H1 (cell line): ENCODE results near the gene MCHR1. TPM values are rescaled to one million over a fixed set of nuclear protein-coding genes. Genes with fewer than 3 reads are reported as not detected.

ENCODE experiments used
- CTCF ChIA-PET: fragments of 300-600 bp; sonication (Branson Sonifier 250); formaldehyde crosslinking; loops from one replicate; lab custom pipeline; 2021; ENCODE audit not compliant: partially characterized antibody; lab: Charles Lee
- POLR2A ChIA-PET: fragments of 300-600 bp; sonication (Branson Sonifier 250); formaldehyde crosslinking; loops from one replicate; lab custom pipeline; 2021; ENCODE audit warnings: inconsistent platforms; ENCODE audit not compliant: partially characterized antibody; lab: Charles Lee
- DNase-seq, 2 experiments: peaks; one replicate each; pipeline versions ENCODE4 v3.0.0 to v3.0.0-alpha.2; 2010 to 2022; ENCODE audit warnings: low spot score in 2 of 2, low read depth in 1 of 2, mixed read lengths in 1 of 2
- FAIRE-seq: peaks from 2 replicates; lab custom pipeline; 2011; peaks lifted over from hg19 to GRCh38; lab: Jason Lieb, UNC
- H2AFZ ChIP-seq: 2 replicates; pipeline ENCODE4 v1.8.1; 2012; ENCODE audit warnings: low read length, inconsistent platforms
- H2AK5ac ChIP-seq: 2 replicates; pipeline ENCODE4 v1.6.1; 2013; ENCODE audit warnings: low read depth, low read length
- H2BK120ac ChIP-seq: replicated peaks from 2 replicates; pipeline ENCODE3; 2013; ENCODE audit warnings: low read depth, low read length, inconsistent platforms
- H2BK12ac ChIP-seq: 2 replicates; pipeline ENCODE4 v1.6.1; 2013; ENCODE audit warnings: low read depth, low read length
- H2BK15ac ChIP-seq: 2 replicates; pipeline ENCODE4 v1.6.1; 2013; ENCODE audit warnings: low read length
- H2BK20ac ChIP-seq: 2 replicates; pipeline ENCODE4 v1.6.1; 2013; ENCODE audit warnings: low read length
- H2BK5ac ChIP-seq: 2 replicates; pipeline ENCODE4 v1.6.1; 2013; ENCODE audit warnings: low read depth, low read length
- H3K14ac ChIP-seq: 2 replicates; pipeline ENCODE4 v1.6.1; 2013; ENCODE audit warnings: inconsistent platforms; ENCODE audit not compliant: insufficient read length
- H3K18ac ChIP-seq: 2 replicates; pipeline ENCODE4 v1.6.1; 2013; ENCODE audit warnings: low read length; ENCODE audit errors: extremely low read depth
- H3K23ac ChIP-seq: 2 replicates; pipeline ENCODE4 v1.6.1; 2013; ENCODE audit warnings: inconsistent platforms; ENCODE audit not compliant: insufficient read length
- H3K23me2 ChIP-seq: 2 replicates; pipeline ENCODE4 v1.6.1; 2013; ENCODE audit warnings: low read depth, low read length
- H3K27ac ChIP-seq: 2 replicates; pipeline ENCODE4 v1.6.1; 2011; ENCODE audit warnings: low read depth, low read length, inconsistent platforms
- H3K27me3 ChIP-seq, 4 experiments: replicated peaks in 1 of 4; 1 replicate in 1 of 4; 2 replicates in 3 of 4; pipeline versions ENCODE4 v1.6.1 to v1.8.1; 2011 to 2013; ENCODE audit warnings: low read length in 3 of 4, mild to moderate bottlenecking in 3 of 4, inconsistent platforms in 2 of 4, mixed read lengths in 2 of 4, moderate library complexity in 1 of 4; ENCODE audit not compliant: control insufficient read depth in 3 of 4, insufficient read depth in 3 of 4; ENCODE audit errors: extremely low read depth in 1 of 4
- H3K36me3 ChIP-seq, 4 experiments: 2 replicates each; pipeline versions ENCODE4 v1.6.1 to v1.8.1; 2011 to 2013; ENCODE audit warnings: mild to moderate bottlenecking in 4 of 4, low read length in 3 of 4, moderate library complexity in 2 of 4, control low read depth in 1 of 4, inconsistent platforms in 1 of 4; ENCODE audit not compliant: insufficient read depth in 4 of 4, control insufficient read depth in 2 of 4
- H3K4ac ChIP-seq: replicated peaks from 2 replicates; pipeline ENCODE3; 2013; ENCODE audit warnings: low read length, low read depth, mixed read lengths, inconsistent platforms; ENCODE audit not compliant: insufficient read length
- H3K4me1 ChIP-seq, 4 experiments: replicated peaks in 1 of 4; 1 replicate in 1 of 4; 2 replicates in 3 of 4; pipeline versions ENCODE4 v1.6.1 to v1.8.1; 2011 to 2013; ENCODE audit warnings: low read length in 3 of 4, inconsistent platforms in 2 of 4, mixed read lengths in 1 of 4; ENCODE audit not compliant: insufficient read depth in 4 of 4, control insufficient read depth in 3 of 4
- H3K4me2 ChIP-seq, 2 experiments: 2 replicates each; pipeline versions ENCODE4 v1.6.1 to v1.8.1; 2011 to 2013; ENCODE audit warnings: low read depth in 2 of 2, low read length in 2 of 2, control low read depth in 1 of 2, inconsistent platforms in 1 of 2, mild to moderate bottlenecking in 1 of 2; ENCODE audit not compliant: insufficient read depth in 1 of 2
- H3K4me3 ChIP-seq, 4 experiments: fragments of 200-600, 300-600 bp in 1 of 4; sonication (generic), shearing (Covaris generic), sonication (Bioruptor Twin) in 1 of 4; 2 replicates each; pipeline versions ENCODE4 v1.5.1 to v1.8.1; 2011 to 2016; ENCODE audit warnings: low read length in 4 of 4, low read depth in 3 of 4, control low read depth in 2 of 4, inconsistent platforms in 2 of 4, mild to moderate bottlenecking in 2 of 4, mixed read lengths in 1 of 4, moderate library complexity in 1 of 4; ENCODE audit not compliant: insufficient read depth in 2 of 4; ENCODE audit errors: extremely low read depth in 1 of 4
- H3K56ac ChIP-seq: replicated peaks from 2 replicates; pipeline ENCODE3; 2013; ENCODE audit warnings: low read depth, mild to moderate bottlenecking, mixed read lengths, low read length, inconsistent platforms; ENCODE audit not compliant: insufficient read length
- H3K79me1 ChIP-seq: 2 replicates; pipeline ENCODE4 v1.6.1; 2013; ENCODE audit warnings: low read depth, low read length, control low read depth
- H3K79me2 ChIP-seq, 2 experiments: 2 replicates each; pipeline versions ENCODE4 v1.6.1 to v1.8.1; 2012 to 2013; ENCODE audit warnings: low read length in 2 of 2, mild to moderate bottlenecking in 2 of 2, inconsistent platforms in 1 of 2; ENCODE audit not compliant: insufficient read depth in 2 of 2, control insufficient read depth in 1 of 2
- H3K9ac ChIP-seq, 4 experiments: replicated peaks in 1 of 4; 1 replicate in 1 of 4; 2 replicates in 3 of 4; pipeline versions ENCODE4 v1.6.1 to v1.8.1; 2011 to 2013; ENCODE audit warnings: low read depth in 3 of 4, low read length in 3 of 4, control low read depth in 2 of 4, mild to moderate bottlenecking in 2 of 4, moderate library complexity in 2 of 4, inconsistent platforms in 1 of 4; ENCODE audit errors: extremely low read depth in 1 of 4
- H3K9me3 ChIP-seq, 2 experiments: 2 replicates each; pipeline versions ENCODE4 v1.6.1 to v1.8.1; 2012 to 2013; ENCODE audit warnings: mild to moderate bottlenecking in 2 of 2, moderate library complexity in 2 of 2, control low read depth in 1 of 2, inconsistent platforms in 1 of 2, low read depth in 1 of 2, low read length in 1 of 2, mixed read lengths in 1 of 2; ENCODE audit not compliant: insufficient read depth in 2 of 2
- H4K20me1 ChIP-seq, 2 experiments: replicated peaks in 1 of 2; 2 replicates each; pipeline versions ENCODE3 to v1.8.1; 2011 to 2013; ENCODE audit warnings: inconsistent platforms in 2 of 2, low read length in 2 of 2, mild to moderate bottlenecking in 1 of 2; ENCODE audit not compliant: insufficient read depth in 2 of 2, control insufficient read depth in 1 of 2
- H4K5ac ChIP-seq: 2 replicates; pipeline ENCODE4 v1.6.1; 2013; ENCODE audit warnings: low read length, low read depth, mixed read lengths, inconsistent platforms; ENCODE audit not compliant: insufficient read length
- H4K8ac ChIP-seq: 2 replicates; pipeline ENCODE4 v1.8.0; 2013; ENCODE audit warnings: mild to moderate bottlenecking, moderate library complexity, low read length, inconsistent platforms; ENCODE audit not compliant: insufficient read depth; ENCODE audit errors: extremely low read depth
- H4K91ac ChIP-seq: replicated peaks from 2 replicates; pipeline ENCODE3; 2013; ENCODE audit warnings: low read length, mixed read lengths, inconsistent platforms; ENCODE audit not compliant: insufficient read length
- HDAC2 ChIP-seq, 2 experiments: fragments of 300-600 bp in 1 of 2; sonication (generic) in 1 of 2; IDR thresholded peaks; 2 replicates each; pipeline ENCODE4 v1.6.1; 2011 to 2012; ENCODE audit warnings: low read depth in 2 of 2, low read length in 2 of 2, mild to moderate bottlenecking in 2 of 2, moderate library complexity in 2 of 2, borderline replicate concordance in 1 of 2, inconsistent platforms in 1 of 2
- JUN ChIP-seq: IDR thresholded peaks from 2 replicates; pipeline ENCODE4 v1.6.1; 2011; ENCODE audit warnings: low read depth, mild to moderate bottlenecking, improper control_type of control experiment, low read length
- KDM1A ChIP-seq: fragments of 200-600, 300-600 bp; sonication (generic); IDR thresholded peaks from 2 replicates; pipeline ENCODE4 v1.7.1; 2016; ENCODE audit warnings: mild to moderate bottlenecking, low read length, borderline replicate concordance
- WGBS, 2 experiments: shearing (Covaris generic) in 1 of 2; methylation state at CpG; one replicate each; pipeline versions ENCODE4 v1.1.6 to v1.1.7; 2013 to 2015; ENCODE audit warnings: low lambda C conversion rate in 2 of 2, mixed read lengths in 2 of 2, inconsistent platforms in 1 of 2, low coverage in 1 of 2, missing lambda C conversion rate in 1 of 2; ENCODE audit not compliant: insufficient replicate concordance in 2 of 2, insufficient coverage in 1 of 2, insufficient read length in 1 of 2; ENCODE audit errors: extremely low coverage in 1 of 2, missing lambda C conversion rate in 1 of 2; 5-methylcytosine and 5-hydroxymethylcytosine counted together
- polyA plus RNA-seq, 7 experiments: library from polyadenylated mRNA; depleted of rRNA in 3 of 7; stranded (reverse) in 5 of 7; unstranded in 2 of 7; fragments of >200 nt in 5 of 7; fragments of 200-250 nt in 2 of 7; gene quantifications; 1 replicate in 5 of 7; 2 replicates in 1 of 7; 4 replicates in 1 of 7; pipeline versions ENCODE4 v1.2.1 to v1.2.3, GENCODE V29; 2011 to 2013; ENCODE audit warnings: missing spikeins in 2 of 7, mixed read lengths in 2 of 7
- total RNA-seq: library from RNA; stranded (reverse); fragmentation: NEBNext Ultra II Directional; extraction: Animal tissue kit (Norgen Biotek cat#: 25700); gene quantifications from 2 replicates; pipeline ENCODE4 v1.2.1, GENCODE V29; 2021

The MCHR1 gene
- total and polyA plus RNA-seq, 2 of the 8 experiments (the other 6 are each of a cell fraction or from before 2014, with no cell fraction given), result 0.91 to 7.6 TPM

DNA sequence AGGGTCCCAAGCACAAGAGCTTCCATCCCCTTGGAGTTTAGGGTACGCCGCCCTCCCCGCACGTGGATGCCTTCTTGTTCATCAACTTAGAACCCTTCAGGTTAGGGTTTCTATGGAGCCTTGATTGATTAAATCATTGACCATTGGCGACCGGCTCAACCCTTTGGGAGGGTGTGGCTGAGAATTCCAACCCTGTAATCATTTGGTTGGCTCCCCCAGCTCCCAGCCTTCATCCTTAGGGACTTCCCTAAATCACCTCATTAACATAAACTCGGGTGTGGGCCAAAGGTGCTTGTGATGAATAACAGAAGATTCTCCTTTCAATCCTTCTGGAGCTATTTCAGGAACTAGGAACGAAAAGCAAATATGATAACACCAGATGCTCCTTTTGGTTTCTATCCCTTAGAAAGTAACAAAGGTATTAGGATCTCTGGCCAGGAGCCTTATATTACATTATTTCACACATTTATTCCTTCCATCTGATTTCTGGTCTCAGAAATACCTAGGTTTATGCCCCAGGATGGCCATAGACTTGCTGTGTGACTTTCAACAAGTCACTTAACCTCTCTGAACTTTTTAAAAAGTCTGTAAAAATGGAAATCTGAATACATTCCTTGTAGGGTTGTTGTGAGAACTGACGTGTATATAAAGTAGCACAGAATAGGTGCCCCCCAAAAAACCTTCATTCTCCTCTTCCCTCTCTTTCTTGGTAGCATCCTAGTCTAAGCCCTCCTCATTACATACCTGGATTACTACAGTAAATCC, 26.8 kb downstream of the MCHR1 start:
- no peaks in the 10 kb centered on the region for H3K36me3 ChIP-seq
- H4K20me1 ChIP-seq, result no peaks in the 10 kb centered on the region
- DNase-seq, result no peak
- H3K4me2 ChIP-seq, result no peak overlapping the region
- no peaks in the 10 kb centered on the region for H3K79me2 ChIP-seq
- H3K79me1 ChIP-seq, result no peaks in the 10 kb centered on the region
- H2BK120ac ChIP-seq, result no peak overlapping the region
- no peaks in the 10 kb centered on the region for H3K27me3 ChIP-seq
- no peak overlapping the region for H4K8ac ChIP-seq
- H2AK5ac ChIP-seq, result no peak overlapping the region
- no peak overlapping the region for H4K5ac ChIP-seq
- H4K91ac ChIP-seq, result no peak overlapping the region
- peak; percentile 39 for FAIRE-seq
- no peaks in the 10 kb centered on the region for H3K23me2 ChIP-seq
- H2AFZ ChIP-seq, result no peak overlapping the region
- TF ChIP-seq JUN (no peak), KDM1A (peak; percentile 93), HDAC2 (IDR thresholded peaks at IDR 0.05; ENCODE audit: borderline replicate concordance in 1 of 2, low read depth in 2 of 2, low read length in 2 of 2) (peak in 1 of 2 experiments; percentile 77; a peak in 1 of 4 replicates)
- peaks cover 0 to 4% (median 4%) of the 10 kb centered on the region in 4 experiments; a peak in 4 of 7 replicates for H3K4me1 ChIP-seq
- H3K23ac ChIP-seq, result no peak overlapping the region
- H3K9ac ChIP-seq, result no peak overlapping the region
- H3K18ac ChIP-seq, result no peak overlapping the region
- 81% methylated on average over 9 of the region's 9 CpGs; no CpG with 5 or more reads in 1 of the 2 experiments for WGBS, 2 experiments
- no peak overlapping the region for H2BK5ac ChIP-seq
- ChIA-PET CTCF (no interaction called here), POLR2A (interaction anchor here (0.7 kb wide), 1 partner anchor 8 kb away, joined by 5 read pairs; no protein-coding TSS in a partner anchor)
- H3K56ac ChIP-seq, result no peak overlapping the region
- no peak overlapping the region for H3K4me3 ChIP-seq
- peaks cover 8 to 11% of the 10 kb centered on the region in 2 experiments; a peak in 3 of 4 replicates for H3K9me3 ChIP-seq
- no peak overlapping the region for H2BK15ac ChIP-seq
- H3K4ac ChIP-seq, result no peak overlapping the region
- H2BK20ac ChIP-seq, result no peak overlapping the region
- no peak overlapping the region for H3K27ac ChIP-seq
- H2BK12ac ChIP-seq, result no peak overlapping the region
- no peak overlapping the region for H3K14ac ChIP-seq
